ENCODE data around the gene TTLL13.

Gene TTLL13

GRCh38 chr15:90217671-90218394, 31.5 kb upstream of the TTLL13 start:
- no peak for DNase-seq

DNA sequence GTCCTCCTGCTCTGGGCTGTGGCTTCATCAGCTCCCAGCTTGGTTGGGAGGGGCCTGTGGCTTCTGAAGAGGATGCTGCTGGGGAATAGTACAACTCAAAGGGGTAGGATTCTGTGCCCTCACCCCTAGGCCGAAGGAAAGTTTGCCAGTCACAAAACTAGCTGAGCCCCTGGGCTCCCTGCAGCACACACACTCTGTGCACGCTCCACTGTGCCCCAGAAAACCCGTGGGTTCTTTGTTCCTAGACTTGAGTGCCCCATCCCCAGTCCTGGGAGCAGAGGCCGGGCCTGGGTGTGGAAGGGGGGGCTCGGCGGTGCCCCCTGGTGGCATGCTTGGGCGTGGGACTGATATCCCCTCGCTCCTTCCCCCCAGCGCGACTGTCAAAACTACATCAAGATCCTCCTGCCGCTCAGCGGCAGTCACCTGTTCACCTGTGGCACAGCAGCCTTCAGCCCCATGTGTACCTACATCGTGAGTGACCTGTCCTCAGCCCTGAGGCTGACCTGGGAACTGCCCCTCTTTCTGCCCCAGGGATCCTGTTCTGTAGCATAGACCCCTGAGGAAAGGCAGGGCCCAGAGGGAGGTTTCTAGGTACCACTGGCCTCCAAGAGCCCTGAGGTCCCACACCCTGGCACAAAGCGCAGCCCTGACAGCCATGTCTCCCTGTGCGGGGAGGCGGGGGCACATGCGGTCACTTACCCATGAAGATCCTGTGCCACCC, 29.8 kb upstream of the TTLL13 start:
- no peak for DNase-seq

DNA sequence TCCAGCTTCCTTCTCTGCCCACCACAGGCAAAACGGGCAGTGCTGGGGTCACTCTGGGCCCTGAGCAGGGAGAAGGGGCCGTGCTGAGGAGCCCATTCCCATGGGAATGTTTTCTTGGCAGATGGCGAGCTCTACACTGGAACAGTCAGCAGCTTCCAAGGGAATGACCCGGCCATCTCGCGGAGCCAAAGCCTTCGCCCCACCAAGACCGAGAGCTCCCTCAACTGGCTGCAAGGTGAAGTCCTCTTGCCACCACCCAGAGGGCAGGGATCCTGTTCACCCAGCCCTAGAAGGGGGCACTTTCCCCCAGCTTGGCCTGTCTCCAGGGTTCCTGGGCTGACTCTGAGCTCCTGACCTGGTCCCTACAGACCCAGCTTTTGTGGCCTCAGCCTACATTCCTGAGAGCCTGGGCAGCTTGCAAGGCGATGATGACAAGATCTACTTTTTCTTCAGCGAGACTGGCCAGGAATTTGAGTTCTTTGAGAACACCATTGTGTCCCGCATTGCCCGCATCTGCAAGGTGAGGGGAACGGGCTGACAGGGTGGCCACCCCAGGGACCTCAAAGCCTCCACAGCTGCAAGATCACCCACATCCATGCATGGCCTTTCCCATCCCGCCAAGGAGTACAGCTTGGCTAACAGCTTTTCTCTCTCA, 28.0 kb upstream of the TTLL13 start:
- DNase-seq = peak; percentile 70

DNA sequence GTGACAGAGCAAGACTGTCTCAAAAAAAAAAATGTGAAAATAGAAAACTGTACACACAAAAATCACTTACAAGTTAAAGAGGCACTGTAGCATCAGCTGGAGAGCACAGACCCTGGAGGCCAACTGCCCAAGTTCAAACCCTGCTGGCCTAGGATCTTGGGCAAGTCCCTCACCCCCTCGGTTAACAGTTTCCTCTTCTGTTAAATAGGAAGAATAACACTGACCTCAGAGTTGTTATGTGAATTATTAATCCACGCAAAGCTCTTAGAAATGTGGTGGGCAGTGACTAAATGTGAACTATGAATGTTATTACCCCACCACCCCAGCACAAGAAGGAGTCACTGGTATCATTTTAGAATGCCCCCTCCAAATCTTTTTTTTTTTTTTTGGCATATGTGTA, 26.8 kb upstream of the TTLL13 start:
- DNase-seq = no peak

DNA sequence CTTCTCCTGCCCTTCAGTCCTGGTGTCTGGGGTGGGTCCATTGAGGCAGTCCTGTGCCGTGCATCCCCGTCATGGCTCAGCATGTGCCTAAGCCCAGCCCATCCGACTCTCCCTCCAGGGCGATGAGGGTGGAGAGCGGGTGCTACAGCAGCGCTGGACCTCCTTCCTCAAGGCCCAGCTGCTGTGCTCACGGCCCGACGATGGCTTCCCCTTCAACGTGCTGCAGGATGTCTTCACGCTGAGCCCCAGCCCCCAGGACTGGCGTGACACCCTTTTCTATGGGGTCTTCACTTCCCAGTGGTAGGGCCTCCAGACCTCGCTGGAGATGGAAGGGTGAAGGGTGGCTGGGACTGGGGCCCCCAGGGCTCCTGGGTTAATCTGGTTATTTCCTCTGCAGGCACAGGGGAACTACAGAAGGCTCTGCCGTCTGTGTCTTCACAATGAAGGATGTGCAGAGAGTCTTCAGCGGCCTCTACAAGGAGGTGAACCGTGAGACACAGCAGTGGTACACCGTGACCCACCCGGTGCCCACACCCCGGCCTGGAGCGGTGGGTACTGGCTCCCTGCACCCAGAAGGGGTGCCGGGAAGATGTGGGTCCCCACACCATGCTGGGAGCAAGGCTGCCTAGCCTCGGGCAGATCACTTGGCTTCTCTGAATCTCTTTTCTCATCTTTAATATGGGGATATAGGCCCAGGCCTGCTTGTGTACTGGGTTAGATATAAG, 25.8 kb upstream of the TTLL13 start:
- no peak for DNase-seq

DNA sequence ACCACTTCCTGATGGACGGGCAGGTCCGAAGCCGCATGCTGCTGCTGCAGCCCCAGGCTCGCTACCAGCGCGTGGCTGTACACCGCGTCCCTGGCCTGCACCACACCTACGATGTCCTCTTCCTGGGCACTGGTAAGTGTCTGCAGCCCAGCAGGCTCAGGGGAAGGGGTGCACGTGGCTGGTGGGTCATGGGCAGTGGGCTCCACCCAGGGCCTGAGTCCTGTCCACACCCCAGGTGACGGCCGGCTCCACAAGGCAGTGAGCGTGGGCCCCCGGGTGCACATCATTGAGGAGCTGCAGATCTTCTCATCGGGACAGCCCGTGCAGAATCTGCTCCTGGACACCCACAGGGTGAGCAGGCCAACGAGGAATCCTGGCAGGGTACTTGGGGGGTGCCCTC, 24.3 kb upstream of the TTLL13 start:
- DNase-seq = no peak

DNA sequence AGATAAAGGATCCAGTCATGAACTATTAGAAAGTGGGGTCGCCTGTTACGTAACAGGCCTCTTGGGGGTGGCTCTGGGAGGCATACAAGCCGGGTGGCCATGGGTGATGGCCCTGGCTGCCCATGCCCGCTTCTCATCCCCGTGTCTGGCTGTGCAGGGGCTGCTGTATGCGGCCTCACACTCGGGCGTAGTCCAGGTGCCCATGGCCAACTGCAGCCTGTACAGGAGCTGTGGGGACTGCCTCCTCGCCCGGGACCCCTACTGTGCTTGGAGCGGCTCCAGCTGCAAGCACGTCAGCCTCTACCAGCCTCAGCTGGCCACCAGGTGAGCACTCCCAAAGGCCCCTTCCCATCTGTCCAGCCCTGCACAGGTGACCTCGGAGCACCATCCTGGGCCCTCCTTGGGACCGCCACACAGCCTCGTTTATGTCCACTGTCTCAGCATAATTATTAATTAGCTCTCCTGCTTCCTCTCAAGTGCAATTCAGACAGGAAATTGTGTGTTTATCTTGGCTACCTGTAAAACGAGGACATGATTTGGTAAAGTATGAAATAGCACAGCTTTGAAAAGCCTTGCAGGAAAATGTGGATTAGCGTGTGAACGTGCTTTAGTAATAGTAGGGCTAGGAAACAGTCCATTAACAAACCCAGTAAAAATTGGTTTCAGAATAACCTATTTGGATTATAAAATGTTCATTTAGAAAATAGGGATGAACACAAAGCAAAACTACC, 23.7 kb upstream of the TTLL13 start:
- DNase-seq = no peak

DNA sequence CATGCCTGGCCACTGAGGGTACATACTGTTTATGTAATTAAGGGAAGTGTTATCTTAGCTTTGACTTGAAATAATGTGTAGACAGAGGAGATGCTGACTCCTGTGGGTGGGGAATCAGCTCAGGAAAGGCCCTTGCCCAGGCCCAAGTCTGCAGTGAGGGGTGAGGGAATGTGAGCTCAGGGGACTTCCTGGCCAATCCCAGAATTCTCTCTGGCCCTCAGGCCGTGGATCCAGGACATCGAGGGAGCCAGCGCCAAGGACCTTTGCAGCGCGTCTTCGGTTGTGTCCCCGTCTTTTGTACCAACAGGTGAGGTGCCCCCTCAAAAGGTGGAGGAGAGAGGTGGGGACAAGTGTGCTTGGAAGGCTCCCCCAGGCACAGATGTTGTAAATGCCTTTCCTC, 22.0 kb upstream of the TTLL13 start:
- no peak for DNase-seq

GRCh38 chr15:90227816-90228772, 21.3 kb upstream of the TTLL13 start:
- DNase-seq = no peak

DNA sequence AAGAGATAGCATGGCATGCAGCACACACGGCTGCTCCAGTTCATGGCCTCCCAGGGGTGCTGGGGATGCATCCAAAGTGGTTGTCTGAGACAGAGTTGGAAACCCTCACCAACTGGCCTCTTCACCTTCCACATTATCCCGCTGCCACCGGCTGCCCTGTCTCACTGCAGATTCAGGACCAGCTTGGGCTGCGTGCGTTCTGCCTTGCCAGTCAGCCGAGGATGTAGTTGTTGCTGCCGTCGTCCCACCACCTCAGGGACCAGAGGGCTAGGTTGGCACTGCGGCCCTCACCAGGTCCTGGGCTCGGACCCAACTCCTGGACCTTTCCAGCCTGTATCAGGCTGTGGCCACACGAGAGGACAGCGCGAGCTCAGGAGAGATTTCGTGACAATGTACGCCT, 20.4 kb upstream of the TTLL13 start:
- DNase-seq = no peak

- no peak for DNase-seq
These were observed 19.3 kb upstream of the TTLL13 start for GRCh38 chr15:90230071-90230494.

DNA sequence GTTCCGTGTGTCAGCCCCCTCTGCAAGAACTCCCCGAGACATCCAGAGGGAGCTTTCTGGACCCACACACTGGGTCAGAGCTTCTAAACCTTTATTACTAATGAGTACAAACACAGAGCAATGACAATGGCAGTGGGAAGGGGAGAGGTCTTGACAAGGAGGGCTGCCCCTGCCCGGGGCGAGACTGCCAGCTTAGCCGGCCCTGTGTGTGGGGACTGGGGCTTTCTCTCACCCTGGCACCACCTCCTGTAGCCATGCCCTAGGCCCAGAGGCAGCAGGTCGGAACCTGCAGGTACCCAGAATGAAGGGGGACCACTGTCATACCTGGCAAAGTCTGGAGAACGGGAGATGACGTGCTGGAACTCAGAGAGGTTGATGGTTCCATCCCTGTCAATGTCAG, 18.7 kb upstream of the TTLL13 start:
- no peak for DNase-seq

DNA sequence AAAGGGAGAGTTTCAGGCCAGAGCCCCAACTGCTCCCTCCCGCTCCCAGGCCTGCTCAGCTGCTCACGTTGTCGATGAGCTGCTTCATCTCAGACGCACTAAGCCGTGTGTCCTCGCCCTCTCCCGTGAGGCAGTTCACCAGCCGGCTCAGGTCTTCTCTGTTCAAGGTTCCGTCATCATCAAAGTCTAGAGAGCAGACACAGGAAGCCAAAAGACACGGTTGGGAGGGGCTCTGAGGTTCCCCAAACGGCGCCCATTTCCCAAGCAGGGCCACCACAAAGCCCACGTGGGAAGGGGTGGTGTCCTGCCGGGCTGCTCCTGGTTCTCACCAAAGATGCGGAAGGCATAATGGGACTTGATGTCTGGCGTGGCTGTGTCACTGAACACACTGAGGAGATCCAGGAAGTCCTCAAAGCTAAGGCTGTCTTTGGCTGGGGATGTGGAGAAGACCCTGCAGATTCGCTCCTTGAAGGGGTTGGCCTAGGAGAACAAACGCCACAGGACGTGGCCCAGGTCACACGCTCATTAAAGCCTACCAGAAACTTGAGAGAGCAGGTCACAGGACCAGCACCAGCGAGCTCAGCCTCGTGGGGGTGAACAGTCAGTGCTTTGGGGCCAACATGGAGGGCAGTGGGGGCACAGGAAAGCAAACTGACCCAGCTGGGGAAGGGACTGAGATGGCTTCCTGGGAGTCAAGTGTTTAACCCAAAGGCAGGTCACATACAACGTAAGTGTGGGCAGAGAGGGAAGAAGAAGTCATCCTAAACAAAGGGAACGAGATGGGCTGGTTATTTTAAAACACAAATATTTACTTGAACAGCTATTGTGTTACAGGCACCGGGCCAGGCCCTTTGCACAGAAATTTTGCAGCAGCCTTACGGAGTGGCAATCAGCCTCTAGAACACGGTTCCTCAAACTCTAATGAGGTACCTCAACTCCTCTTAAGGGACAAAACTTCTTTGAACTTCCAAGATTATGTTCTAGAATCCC, 18.0 kb upstream of the TTLL13 start:
- DNase-seq = no peak

- DNase-seq = no peak
These were observed 17.2 kb upstream of the TTLL13 start for GRCh38 chr15:90232196-90232595.

- DNase-seq = no peak
These were observed 16.4 kb upstream of the TTLL13 start for GRCh38 chr15:90232941-90233386.

DNA sequence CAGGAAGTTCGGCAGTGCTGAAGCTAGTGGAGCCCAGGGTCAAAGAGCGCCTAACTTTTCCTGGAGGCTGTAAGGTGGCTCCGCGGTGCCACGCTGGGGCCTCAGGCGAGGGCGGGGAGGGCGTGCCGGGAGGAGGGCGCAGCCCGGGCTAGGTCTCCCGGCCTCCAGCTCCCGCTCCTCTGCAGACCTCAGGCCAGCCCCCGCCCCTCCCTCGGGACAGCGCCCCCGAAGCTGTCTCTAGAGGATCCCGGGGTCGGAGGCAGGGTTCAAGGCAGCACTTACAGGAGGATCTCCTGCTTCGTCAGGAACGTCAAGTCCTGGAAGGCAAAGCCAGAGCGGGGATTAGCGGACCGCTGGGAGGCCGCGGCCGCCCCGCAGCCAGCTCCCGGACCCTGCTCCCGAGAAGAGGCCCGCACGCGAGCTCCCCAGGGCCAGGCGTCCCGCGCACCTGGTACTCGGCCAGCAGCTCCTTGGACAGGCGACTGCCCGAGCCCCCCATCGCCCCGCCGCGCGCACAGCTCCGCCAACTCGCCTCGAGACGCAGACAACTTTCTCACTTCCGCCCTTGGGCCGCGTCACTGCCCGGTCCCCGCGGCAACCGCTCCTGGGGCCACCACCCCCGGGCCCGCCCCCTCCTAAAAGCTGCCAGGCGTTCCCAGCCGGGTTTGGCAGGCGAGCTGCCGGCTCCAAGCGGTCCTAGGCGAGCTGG, 15.8 kb upstream of the TTLL13 start, which contains the start of gene CIB1:
TSS of gene CIB1 (minus strand) at position 555 of the 709 bp plus-strand sequence. CDS start at position 499, 56 bp downstream.
- DNase-seq = peak; percentile 99

- DNase-seq = no peak
These were observed 15.0 kb upstream of the TTLL13 start, which contains the start of gene GDPGP1 for GRCh38 chr15:90234096-90234988. Gene GDPGP1, plus strand, starts transcription at chr15:90234209. Its CDS starts 6,700 bp downstream, at chr15:90240909.

GRCh38 chr15:90239371-90239770, 10.0 kb upstream of the TTLL13 start:
- DNase-seq = no peak

Measured in right forelimb (tissue), 1 donor.